Neural progenitor cell (in vitro differentiated cells): ENCODE measurements around the gene POLN. TPM values are rescaled to one million over a fixed set of nuclear protein-coding genes. Genes with fewer than 3 reads are reported as not detected.

Experiments
- DNase-seq: peaks from one replicate; pipeline ENCODE4 v3.0.0-alpha.2; 2016; ENCODE audit warnings: low spot score
- H2AFZ ChIP-seq: fragments of 200-600 bp; sonication (generic); replicated peaks from 2 replicates; pipeline ENCODE4 v1.6.1; 2016; ENCODE audit warnings: antibody characterized with exemption
- H3F3A ChIP-seq: fragments of 200-600 bp; sonication (generic); 2 replicates; pipeline ENCODE4 v1.6.1; 2016; ENCODE audit warnings: antibody characterized with exemption, low read depth
- H3K27ac ChIP-seq: fragments of 200-600 bp; sonication (generic); 2 replicates; pipeline ENCODE4 v1.5.1; 2016; ENCODE audit warnings: mild to moderate bottlenecking
- H3K27me3 ChIP-seq: fragments of 200-600 bp; sonication (generic); 2 replicates; pipeline ENCODE4 v1.6.1; 2016; ENCODE audit warnings: mild to moderate bottlenecking, moderate library complexity
- H3K36me3 ChIP-seq: fragments of 200-600 bp; sonication (generic); 2 replicates; pipeline ENCODE4 v1.5.1; 2016
- H3K4me1 ChIP-seq: fragments of 200-600 bp; sonication (generic); 2 replicates; pipeline ENCODE4 v1.6.1; 2016; ENCODE audit warnings: mixed run types
- H3K4me2 ChIP-seq: fragments of 200-600 bp; sonication (generic); 2 replicates; pipeline ENCODE4 v1.6.1; 2016
- H3K4me3 ChIP-seq: fragments of 200-600 bp; sonication (generic); 2 replicates; pipeline ENCODE4 v1.5.1; 2016
- H3K79me2 ChIP-seq: fragments of 200-600 bp; sonication (generic); 2 replicates; pipeline ENCODE4 v1.6.1; 2016; ENCODE audit warnings: low read depth
- H3K9ac ChIP-seq: fragments of 200-600 bp; sonication (generic); 2 replicates; pipeline ENCODE4 v1.6.1; 2016
- H3K9me3 ChIP-seq: fragments of 200-600 bp; sonication (generic); 2 replicates; pipeline ENCODE4 v1.5.1; 2016; ENCODE audit warnings: low read depth
- H4K20me1 ChIP-seq: fragments of 200-600 bp; sonication (generic); 2 replicates; pipeline ENCODE4 v1.6.1; 2016; ENCODE audit warnings: low read depth
- H3K27ac Mint-ChIP-seq: 3 replicates; pipeline ENCODE4 v1.8.0; 2021; ENCODE audit warnings: mixed read lengths
- H3K27me3 Mint-ChIP-seq: 2 replicates; pipeline ENCODE4 v1.8.0; 2022; ENCODE audit warnings: low read depth, mild to moderate bottlenecking, inconsistent platforms, moderate library complexity, mixed read lengths; ENCODE audit not compliant: insufficient read depth
- H3K36me3 Mint-ChIP-seq: 3 replicates; pipeline ENCODE4 v1.8.0; 2021; ENCODE audit warnings: mixed read lengths
- H3K4me1 Mint-ChIP-seq: 3 replicates; pipeline ENCODE4 v1.8.0; 2021; ENCODE audit warnings: mixed read lengths
- H3K4me3 Mint-ChIP-seq: 3 replicates; pipeline ENCODE4 v1.8.0; 2021; ENCODE audit warnings: mild to moderate bottlenecking, moderate library complexity, mixed read lengths
- H3K9me3 Mint-ChIP-seq: 3 replicates; pipeline ENCODE4 v1.8.0; 2020; ENCODE audit warnings: mixed read lengths
- EZH2 ChIP-seq: fragments of 200-600 bp; sonication (generic); IDR thresholded peaks from 2 replicates; pipeline ENCODE4 v1.6.1; 2017; ENCODE audit warnings: antibody characterized with exemption, mild to moderate bottlenecking, moderate library complexity
- EZH2phosphoT487 ChIP-seq: fragments of 200-600 bp; sonication (generic); IDR thresholded peaks from 2 replicates; pipeline ENCODE4 v1.6.1; 2017; ENCODE audit warnings: antibody characterized with exemption
- total RNA-seq: library from RNA; depleted of rRNA; stranded (reverse); fragments of >200 nt; gene quantifications from 2 replicates; pipeline ENCODE4 v1.2.3, GENCODE V29; 2015; ENCODE audit warnings: low replicate concordance
- TF ChIP-seq, protein P1 (sequence below): fragments of 200-600 bp; sonication (generic); IDR thresholded peaks from 2 replicates; pipeline ENCODE4 v1.5.1; 2017; ENCODE audit warnings: antibody characterized with exemption, mild to moderate bottlenecking

The POLN gene
- total RNA-seq, 1 donor from 2014 or later = 1.7 TPM

GRCh38 chr4:2082118-2082517 lies 159.8 kb downstream of the POLN start:
- Histone ChIP-seq H3F3A (no peaks in the 10 kb centered on the region), H3K4me2 (no peak overlapping the region), H2AFZ (no peak overlapping the region), H3K4me3 (no peak overlapping the region), H3K9ac (no peak overlapping the region), H4K20me1 (no peaks in the 10 kb centered on the region), H3K27ac (no peak overlapping the region), H3K79me2 (no peaks in the 10 kb centered on the region), H3K36me3 (no peaks in the 10 kb centered on the region), H3K27me3 (no peaks in the 10 kb centered on the region), H3K4me1 (no peaks in the 10 kb centered on the region), H3K9me3 (no peaks in the 10 kb centered on the region)
- no peak for DNase-seq
- Mint-ChIP-seq H3K27ac (peak overlapping the region; percentile 9), H3K4me3 (no peak overlapping the region), H3K36me3 (no peaks in the 10 kb centered on the region), H3K27me3 (peaks cover 14% of the 10 kb centered on the region), H3K9me3 (no peaks in the 10 kb centered on the region), H3K4me1 (peaks cover 20% of the 10 kb centered on the region)
- TF ChIP-seq EZH2 (no peak), EZH2phosphoT487 (no peak)
- TF ChIP-seq, protein P1, sequence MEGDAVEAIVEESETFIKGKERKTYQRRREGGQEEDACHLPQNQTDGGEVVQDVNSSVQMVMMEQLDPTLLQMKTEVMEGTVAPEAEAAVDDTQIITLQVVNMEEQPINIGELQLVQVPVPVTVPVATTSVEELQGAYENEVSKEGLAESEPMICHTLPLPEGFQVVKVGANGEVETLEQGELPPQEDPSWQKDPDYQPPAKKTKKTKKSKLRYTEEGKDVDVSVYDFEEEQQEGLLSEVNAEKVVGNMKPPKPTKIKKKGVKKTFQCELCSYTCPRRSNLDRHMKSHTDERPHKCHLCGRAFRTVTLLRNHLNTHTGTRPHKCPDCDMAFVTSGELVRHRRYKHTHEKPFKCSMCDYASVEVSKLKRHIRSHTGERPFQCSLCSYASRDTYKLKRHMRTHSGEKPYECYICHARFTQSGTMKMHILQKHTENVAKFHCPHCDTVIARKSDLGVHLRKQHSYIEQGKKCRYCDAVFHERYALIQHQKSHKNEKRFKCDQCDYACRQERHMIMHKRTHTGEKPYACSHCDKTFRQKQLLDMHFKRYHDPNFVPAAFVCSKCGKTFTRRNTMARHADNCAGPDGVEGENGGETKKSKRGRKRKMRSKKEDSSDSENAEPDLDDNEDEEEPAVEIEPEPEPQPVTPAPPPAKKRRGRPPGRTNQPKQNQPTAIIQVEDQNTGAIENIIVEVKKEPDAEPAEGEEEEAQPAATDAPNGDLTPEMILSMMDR = no peak

- Histone ChIP-seq H2AFZ (no peak overlapping the region), H3K4me3 (no peak overlapping the region), H3K9me3 (no peaks in the 10 kb centered on the region), H4K20me1 (no peaks in the 10 kb centered on the region), H3K9ac (no peak overlapping the region), H3K27ac (no peak overlapping the region), H3F3A (no peaks in the 10 kb centered on the region), H3K36me3 (no peaks in the 10 kb centered on the region), H3K4me1 (no peaks in the 10 kb centered on the region), H3K27me3 (no peaks in the 10 kb centered on the region), H3K4me2 (no peak overlapping the region), H3K79me2 (no peaks in the 10 kb centered on the region)
- TF ChIP-seq, protein P1 = no peak
- TF ChIP-seq EZH2phosphoT487 (no peak), EZH2 (no peak)
- Mint-ChIP-seq H3K27me3 (peaks cover 14% of the 10 kb centered on the region), H3K9me3 (no peaks in the 10 kb centered on the region), H3K27ac (no peak overlapping the region), H3K4me1 (peaks cover 25% of the 10 kb centered on the region), H3K4me3 (no peak overlapping the region), H3K36me3 (no peaks in the 10 kb centered on the region)
- DNase-seq = no peak
Measured at GRCh38 chr4:2081540-2081939, 160.4 kb downstream of the POLN start.

DNA sequence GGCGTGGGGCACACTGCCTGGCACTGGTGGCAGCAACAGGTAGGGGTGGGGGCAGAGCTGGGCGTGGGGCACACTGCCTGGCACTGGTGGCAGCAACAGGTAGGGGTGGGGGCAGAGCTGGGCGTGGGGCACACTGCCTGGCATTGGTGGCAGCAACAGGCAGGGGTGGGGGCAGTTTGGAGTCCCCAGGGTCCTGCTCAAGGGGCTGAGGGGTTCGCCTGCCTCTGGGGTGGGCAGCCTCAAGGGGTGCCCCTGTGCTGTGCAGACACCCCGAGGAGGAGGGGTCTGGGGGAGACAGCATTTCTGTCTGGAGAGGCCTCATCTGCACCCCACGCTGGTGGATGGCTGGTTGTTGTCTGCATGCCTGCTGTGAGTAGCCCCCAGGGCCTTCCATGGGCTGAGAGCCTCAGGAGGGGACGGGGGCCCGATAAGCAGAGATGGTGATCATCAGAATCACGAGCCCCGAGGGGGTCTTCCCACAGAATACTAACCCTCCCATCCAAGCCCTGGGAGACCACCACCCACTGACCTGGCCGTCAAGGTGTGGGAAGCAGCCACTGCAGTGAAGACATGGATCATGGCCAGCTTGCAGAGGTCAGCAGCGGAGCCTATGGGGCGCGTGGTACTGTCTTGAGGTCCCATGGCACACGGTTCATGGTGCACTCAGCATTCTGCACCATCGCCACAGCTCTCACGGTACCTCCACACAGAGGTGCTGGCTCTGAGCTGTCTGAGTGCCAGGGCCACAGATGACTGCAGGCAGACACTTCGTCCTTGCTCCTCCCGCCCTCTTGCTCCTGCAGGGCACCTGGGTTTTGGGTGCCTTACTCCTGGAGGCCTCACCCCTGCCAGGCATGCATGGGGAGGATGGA lies 161.3 kb downstream of the POLN start:
- Mint-ChIP-seq H3K27ac (no peak overlapping the region), H3K9me3 (no peaks in the 10 kb centered on the region), H3K4me3 (no peak overlapping the region), H3K4me1 (peaks cover 25% of the 10 kb centered on the region), H3K27me3 (peaks cover 11% of the 10 kb centered on the region), H3K36me3 (no peaks in the 10 kb centered on the region)
- H3K4me3 ChIP-seq = no peak overlapping the region
- H3F3A ChIP-seq = no peaks in the 10 kb centered on the region
- no peaks in the 10 kb centered on the region for H3K4me1 ChIP-seq
- no peak overlapping the region for H2AFZ ChIP-seq
- no peak overlapping the region for H3K9ac ChIP-seq
- TF ChIP-seq, protein P1 = no peak
- TF ChIP-seq EZH2 = no peak
- TF ChIP-seq EZH2phosphoT487 = no peak
- no peaks in the 10 kb centered on the region for H3K79me2 ChIP-seq
- no peaks in the 10 kb centered on the region for H3K27me3 ChIP-seq
- no peaks in the 10 kb centered on the region for H3K9me3 ChIP-seq
- no peak overlapping the region for H3K27ac ChIP-seq
- no peaks in the 10 kb centered on the region for H3K36me3 ChIP-seq
- DNase-seq = no peak
- H3K4me2 ChIP-seq = no peak overlapping the region
- H4K20me1 ChIP-seq = no peaks in the 10 kb centered on the region
